HL-60/S4 treated with retinoic acid at 250 ng/mL for 4 days and 3 days (cell line): ENCODE data around the gene SGCA.

ENCODE experiments used
- in situ Hi-C: fragments of 300-500 bp; cut with MboI; formaldehyde crosslinking; loops from 2 replicates; pipeline ENCODE4 v1.7.0; 2022; ENCODE audit warnings: low sequenced_read_pairs

Gene SGCA

GRCh38 chr17:50219939-50220465, 54.2 kb downstream of the SGCA start:
- in situ Hi-C loops = no loop called here

GRCh38 chr17:50220811-50221210, 55.0 kb downstream of the SGCA start:
- in situ Hi-C loops = no loop called here

GRCh38 chr17:50221266-50221863, 55.6 kb downstream of the SGCA start:
- in situ Hi-C loops = no loop called here

- in situ Hi-C loops = no loop called here
Measured at GRCh38 chr17:50221864-50222545, 56.2 kb downstream of the SGCA start.

GRCh38 chr17:50222922-50223321, 57.1 kb downstream of the SGCA start:
- in situ Hi-C loops = no loop called here
